ENCODE measurements around the gene TEDC1.
A peak's percentile ranks its signal among the peaks of the same experiment; 100 is the strongest.

The TEDC1 gene

GRCh38 chr14:105473033-105473676 is 17.9 kb upstream of the TEDC1 start:
- DNase-seq (ENCODE audit: low spot score) (no peak), FAIRE-seq (no peak)

- no peak for FAIRE-seq
- peak; percentile 57 for DNase-seq (ENCODE audit: low spot score)
These were observed 17.2 kb upstream of the TEDC1 start for GRCh38 chr14:105473677-105474482.

GRCh38 chr14:105474483-105475268 is 16.4 kb upstream of the TEDC1 start, which contains the start of gene CRIP2:
Gene CRIP2 (plus strand): TSS chr14:105474821. CDS start chr14:105474863, 42 bp downstream.
- DNase-seq (ENCODE audit: low spot score), result no peak
- FAIRE-seq, result no peak

DNA sequence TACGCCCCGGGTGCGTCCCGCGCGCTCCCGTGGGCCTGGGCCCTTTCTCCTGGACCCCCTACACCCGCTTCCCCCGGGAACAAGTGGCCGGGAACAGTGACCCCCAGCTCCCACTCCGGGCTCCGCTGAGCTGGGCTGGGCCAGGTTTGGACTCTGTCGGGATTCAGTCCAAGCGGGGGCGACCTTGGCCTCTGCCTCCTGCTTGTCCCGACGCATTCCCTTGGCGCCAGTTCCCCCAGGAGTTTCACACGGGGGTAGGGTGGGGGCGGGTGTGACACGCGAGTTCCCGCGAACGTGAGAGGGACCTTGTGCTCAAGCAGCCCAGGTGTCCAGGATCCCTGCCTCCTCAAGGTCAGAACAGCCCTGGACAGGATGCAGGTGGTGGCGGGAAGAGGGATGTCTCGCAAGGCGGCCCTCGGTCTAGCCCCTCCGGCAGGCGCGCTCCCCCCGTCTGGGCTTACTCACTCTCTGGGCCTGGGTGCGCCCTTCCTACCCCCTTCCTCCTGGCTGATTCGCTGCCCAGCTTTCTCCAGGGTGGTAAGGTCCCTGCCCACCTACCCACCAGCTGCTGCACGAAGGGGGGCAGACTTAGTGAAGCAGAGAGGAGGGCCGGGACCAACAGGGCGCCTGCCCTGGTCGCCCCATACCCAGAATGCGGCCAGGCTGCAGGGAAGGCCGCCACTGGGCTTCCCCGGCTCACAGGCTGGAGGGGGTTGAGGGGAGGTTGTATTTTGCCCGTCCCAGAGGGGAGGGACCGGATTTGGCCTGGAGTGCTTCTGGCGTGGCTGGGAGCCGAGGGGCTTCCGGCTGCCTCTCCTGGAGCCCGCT is 15.6 kb upstream of the TEDC1 start:
- no peak for FAIRE-seq
- DNase-seq (ENCODE audit: low spot score), result peak; percentile 36

- FAIRE-seq (no peak), DNase-seq (ENCODE audit: low spot score) (peak; percentile 14)
These were observed 14.8 kb upstream of the TEDC1 start for GRCh38 chr14:105476097-105476830.

- FAIRE-seq (no peak), DNase-seq (ENCODE audit: low spot score) (no peak)
These were observed 14.0 kb upstream of the TEDC1 start for GRCh38 chr14:105476831-105477659.

- DNase-seq (ENCODE audit: low spot score) (no peak), FAIRE-seq (no peak)
These were observed 13.2 kb upstream of the TEDC1 start for GRCh38 chr14:105477660-105478397.

DNA sequence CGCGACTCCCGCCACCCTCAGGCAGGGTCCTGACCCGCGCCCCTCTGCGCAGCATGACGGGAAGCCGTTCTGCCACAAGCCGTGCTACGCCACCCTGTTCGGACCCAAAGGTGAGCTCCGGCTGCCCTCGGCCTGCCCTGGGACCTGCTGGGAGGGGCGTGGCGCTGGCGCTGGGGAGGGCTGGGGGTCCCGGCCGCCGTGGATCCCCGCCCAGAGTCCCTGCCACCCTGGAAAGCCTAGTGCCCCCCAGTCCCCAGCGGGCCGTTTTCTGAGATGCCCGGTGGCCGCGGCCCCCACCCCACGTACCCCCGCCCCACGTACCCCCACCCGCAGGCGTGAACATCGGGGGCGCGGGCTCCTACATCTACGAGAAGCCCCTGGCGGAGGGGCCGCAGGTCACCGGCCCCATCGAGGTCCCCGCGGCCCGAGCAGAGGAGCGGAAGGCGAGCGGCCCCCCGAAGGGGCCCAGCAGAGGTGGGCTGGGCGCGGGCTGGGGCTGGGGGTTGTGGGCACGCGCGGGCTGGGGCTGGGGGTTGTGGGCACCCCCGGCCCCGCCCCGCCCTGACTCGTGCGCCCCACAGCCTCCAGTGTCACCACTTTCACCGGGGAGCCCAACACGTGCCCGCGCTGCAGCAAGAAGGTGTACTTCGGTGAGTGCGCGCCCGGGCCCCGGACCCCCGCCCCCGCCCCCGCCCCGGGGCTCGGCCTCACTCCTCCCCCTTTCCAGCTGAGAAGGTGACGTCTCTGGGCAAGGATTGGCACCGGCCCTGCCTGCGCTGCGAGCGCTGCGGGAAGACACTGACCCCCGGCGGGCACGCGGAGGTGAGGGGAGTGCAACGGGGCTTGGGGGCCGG is 12.4 kb upstream of the TEDC1 start:
- no peak for FAIRE-seq

GRCh38 chr14:105479431-105480158 is 11.5 kb upstream of the TEDC1 start:
- DNase-seq (ENCODE audit: low spot score) (no peak), FAIRE-seq (no peak)

More for the DNA sequence above, 12.4 kb upstream of the TEDC1 start:
- DNase-seq (ENCODE audit: low spot score), result no peak

DNA sequence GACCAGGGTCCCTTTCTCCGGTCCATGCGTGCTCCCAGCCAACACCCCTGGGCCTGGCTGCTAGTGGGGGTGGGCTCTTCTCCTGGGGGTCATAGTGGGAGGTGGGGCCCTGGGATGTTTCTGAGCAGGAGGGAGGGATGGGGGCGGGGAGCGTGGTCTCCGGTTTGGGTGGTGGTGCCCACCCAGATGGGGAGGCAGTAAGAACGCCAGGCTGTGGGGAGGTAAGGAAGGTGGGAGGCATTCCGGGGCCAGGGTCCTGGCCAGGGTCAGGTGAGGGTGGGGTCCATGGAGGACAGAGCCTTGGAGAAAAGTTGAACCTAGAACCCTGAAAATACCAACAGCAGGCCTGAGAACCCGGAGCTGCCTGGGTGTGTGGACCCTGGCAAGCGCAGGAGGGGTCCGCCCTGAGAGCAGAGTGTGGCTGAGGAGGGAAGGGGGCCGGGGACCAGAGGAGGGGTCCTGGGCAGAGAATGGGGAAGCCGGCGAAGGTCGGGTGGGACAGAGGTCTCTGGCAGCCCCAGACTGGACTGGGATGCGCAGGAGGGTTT is 10.8 kb upstream of the TEDC1 start:
- FAIRE-seq, result no peak
- DNase-seq (ENCODE audit: low spot score), result no peak

GRCh38 chr14:105480807-105481801 is 9.9 kb upstream of the TEDC1 start:
- no peak for FAIRE-seq
- DNase-seq (ENCODE audit: low spot score), result peak; percentile 72

DNA sequence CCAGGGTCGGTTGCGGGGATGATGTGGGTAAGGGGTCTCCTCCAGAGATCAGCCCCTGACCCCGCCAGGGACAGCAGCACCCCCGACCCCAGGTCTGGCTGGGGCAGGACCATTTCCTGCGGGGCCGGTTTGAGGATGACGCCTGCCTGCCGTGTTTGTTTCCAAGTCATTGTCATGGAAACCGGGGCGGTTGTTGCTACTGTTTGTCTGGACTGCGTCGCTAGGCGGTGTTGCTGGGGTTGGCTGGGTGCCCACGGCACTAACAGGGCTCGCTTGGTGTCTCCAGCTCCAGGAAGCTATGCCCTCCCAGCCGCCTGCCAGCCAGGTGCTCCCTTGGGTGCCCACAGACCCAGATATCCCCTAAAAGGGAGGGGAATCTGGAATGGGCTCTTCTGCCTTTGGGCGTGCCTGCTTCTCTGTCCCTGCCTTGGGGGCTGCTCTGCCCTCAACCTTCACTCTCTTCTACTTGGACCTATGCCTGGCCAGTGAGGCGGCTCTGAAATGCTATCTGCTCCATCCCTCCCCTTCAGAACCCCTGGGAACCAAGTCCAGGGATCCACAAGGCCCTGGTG is 9.1 kb upstream of the TEDC1 start:
- DNase-seq (ENCODE audit: low spot score), result peak; percentile 91
- no peak for FAIRE-seq

GRCh38 chr14:105482486-105483110 is 8.4 kb upstream of the TEDC1 start:
- no peak for DNase-seq (ENCODE audit: low spot score)
- no peak for FAIRE-seq

GRCh38 chr14:105483300-105484068 is 7.6 kb upstream of the TEDC1 start:
- FAIRE-seq (no peak), DNase-seq (ENCODE audit: low spot score) (no peak)
